CD14-positive monocyte (primary cell): Measurements from ENCODE around the gene NOD2. TPM values are rescaled to one million over a fixed set of nuclear protein-coding genes. Genes with fewer than 3 reads are reported as not detected.

Experiments used
- DNase-seq, 3 donors: peaks; one replicate each; pipeline ENCODE4 v3.0.0-alpha.2; 2011 to 2022
- H2AFZ ChIP-seq: 2 replicates; pipeline ENCODE4 v1.6.0; 2012; ENCODE audit warnings: mild to moderate bottlenecking, low read depth, low read length, inconsistent platforms; ENCODE audit not compliant: insufficient read depth, poor library complexity, severe bottlenecking
- H3K27ac ChIP-seq, 2 donors: 1 replicate in 1 of 2; 2 replicates in 1 of 2; pipeline ENCODE4 v1.5.1; 2012 to 2013; ENCODE audit warnings: low read length in 2 of 2, control low read depth in 1 of 2, inconsistent platforms in 1 of 2, low read depth in 1 of 2, mild to moderate bottlenecking in 1 of 2
- H3K27me3 ChIP-seq, 2 donors: one replicate each; pipeline versions ENCODE4 v1.6.0 to v1.6.1; 2011 to 2013; ENCODE audit warnings: low read length in 2 of 2; ENCODE audit not compliant: control insufficient read depth in 2 of 2, insufficient read depth in 2 of 2
- H3K36me3 ChIP-seq, 2 donors: replicated peaks in 1 of 2; 1 replicate in 1 of 2; 2 replicates in 1 of 2; pipeline versions ENCODE4 v1.5.1 to v1.6.1; 2012 to 2013; ENCODE audit warnings: low read length in 2 of 2, control low read depth in 1 of 2, inconsistent platforms in 1 of 2, mild to moderate bottlenecking in 1 of 2; ENCODE audit not compliant: insufficient read depth in 2 of 2, control insufficient read depth in 1 of 2
- H3K4me1 ChIP-seq, 2 donors: 1 replicate in 1 of 2; 2 replicates in 1 of 2; pipeline versions ENCODE4 v1.5.1 to v1.6.1; 2012 to 2013; ENCODE audit warnings: low read length in 2 of 2, control low read depth in 1 of 2, inconsistent platforms in 1 of 2, mild to moderate bottlenecking in 1 of 2, moderate library complexity in 1 of 2; ENCODE audit not compliant: insufficient read depth in 2 of 2, control insufficient read depth in 1 of 2
- H3K4me2 ChIP-seq: replicated peaks from 2 replicates; pipeline ENCODE3; 2012; ENCODE audit warnings: low read length, moderate library complexity, mild to moderate bottlenecking; ENCODE audit not compliant: poor library complexity, severe bottlenecking; ENCODE audit errors: extremely low read depth
- H3K4me3 ChIP-seq, 3 experiments: fragments of 200-600 bp in 1 of 3; sonication (generic) in 1 of 3; replicated peaks in 1 of 3; 1 replicate in 2 of 3; 2 replicates in 1 of 3; pipeline ENCODE4 v1.5.1; 2011 to 2013; ENCODE audit warnings: low read length in 3 of 3, mild to moderate bottlenecking in 3 of 3, control low read depth in 2 of 3, low read depth in 2 of 3, inconsistent platforms in 1 of 3, moderate library complexity in 1 of 3
- H3K79me2 ChIP-seq: 2 replicates; pipeline ENCODE4 v1.6.0; 2012; ENCODE audit warnings: mild to moderate bottlenecking, control low read depth, inconsistent platforms, low read length, moderate library complexity; ENCODE audit not compliant: insufficient read depth
- H3K9ac ChIP-seq: 2 replicates; pipeline ENCODE4 v1.6.0; 2017; ENCODE audit warnings: low read length, mild to moderate bottlenecking; ENCODE audit not compliant: insufficient read depth, poor library complexity, severe bottlenecking
- H3K9me3 ChIP-seq, 2 donors: replicated peaks in 1 of 2; 1 replicate in 1 of 2; 2 replicates in 1 of 2; pipeline versions ENCODE4 v1.5.1 to v1.6.1; 2012 to 2013; ENCODE audit warnings: low read length in 2 of 2, control low read depth in 1 of 2; ENCODE audit not compliant: control insufficient read depth in 1 of 2, insufficient read depth in 1 of 2
- H4K20me1 ChIP-seq: 2 replicates; pipeline ENCODE4 v1.6.0; 2012; ENCODE audit warnings: mild to moderate bottlenecking, low read length, control low read depth, moderate library complexity; ENCODE audit not compliant: insufficient read depth
- H3K27ac Mint-ChIP-seq, 7 donors: one replicate each; pipeline ENCODE4 v1.8.0; 2020; ENCODE audit warnings: mild to moderate bottlenecking in 7 of 7, mixed read lengths in 7 of 7, moderate library complexity in 6 of 7, inconsistent platforms in 2 of 7
- H3K27me3 Mint-ChIP-seq, 3 donors: one replicate each; pipeline ENCODE4 v1.8.0; 2021 to 2022; ENCODE audit warnings: low read depth in 3 of 3, mild to moderate bottlenecking in 3 of 3, mixed read lengths in 3 of 3, moderate library complexity in 3 of 3, inconsistent platforms in 1 of 3
- H3K36me3 Mint-ChIP-seq, 2 donors: one replicate each; pipeline ENCODE4 v1.8.0; 2020; ENCODE audit warnings: mixed read lengths in 2 of 2, inconsistent platforms in 1 of 2, mild to moderate bottlenecking in 1 of 2
- H3K4me1 Mint-ChIP-seq: one replicate; pipeline ENCODE4 v1.8.0; 2020; ENCODE audit warnings: mild to moderate bottlenecking, mixed read lengths
- H3K4me3 Mint-ChIP-seq, 2 donors: one replicate each; pipeline ENCODE4 v1.8.0; 2020; ENCODE audit warnings: mild to moderate bottlenecking in 2 of 2, mixed read lengths in 2 of 2, moderate library complexity in 1 of 2
- H3K9me3 Mint-ChIP-seq, 7 donors: one replicate each; pipeline ENCODE4 v1.8.0; 2020 to 2022; ENCODE audit warnings: mixed read lengths in 7 of 7, mild to moderate bottlenecking in 6 of 7, moderate library complexity in 6 of 7, inconsistent platforms in 2 of 7
- WGBS: methylation state at CpG from one replicate; pipeline ENCODE4 v1.1.5; 2013; ENCODE audit warnings: missing lambda C conversion rate; ENCODE audit not compliant: insufficient coverage; 5-methylcytosine and 5-hydroxymethylcytosine counted together
- intact Hi-C, 2 donors: fragments of 100-400 bp; cut with micrococcal nuclease; formaldehyde crosslinking; loops; one replicate each; pipeline versions ENCODE4 v1.15.0 to v1.15.1; 2023
- polyA plus RNA-seq, 3 donors: library from polyadenylated mRNA; depleted of rRNA in 1 of 3; unstranded in 2 of 3; stranded (reverse) in 1 of 3; fragments of 300-500 nt in 2 of 3; fragments of >200 nt in 1 of 3; fragmentation: Illumina TruSeq in 2 of 3; gene quantifications; 1 replicate in 2 of 3; 2 replicates in 1 of 3; pipeline ENCODE4 v1.2.3, GENCODE V29; 2012 to 2021
- TF ChIP-seq, protein P1 (sequence below): fragments of 200-600 bp; IDR thresholded peaks from one replicate; pipeline ENCODE4 v1.8.0; 2022; ENCODE audit warnings: antibody characterized with exemption, mild to moderate bottlenecking

The NOD2 gene
- polyA plus RNA-seq, 3 donors = 18.5 to 83.3 (median 29.7) TPM

DNA sequence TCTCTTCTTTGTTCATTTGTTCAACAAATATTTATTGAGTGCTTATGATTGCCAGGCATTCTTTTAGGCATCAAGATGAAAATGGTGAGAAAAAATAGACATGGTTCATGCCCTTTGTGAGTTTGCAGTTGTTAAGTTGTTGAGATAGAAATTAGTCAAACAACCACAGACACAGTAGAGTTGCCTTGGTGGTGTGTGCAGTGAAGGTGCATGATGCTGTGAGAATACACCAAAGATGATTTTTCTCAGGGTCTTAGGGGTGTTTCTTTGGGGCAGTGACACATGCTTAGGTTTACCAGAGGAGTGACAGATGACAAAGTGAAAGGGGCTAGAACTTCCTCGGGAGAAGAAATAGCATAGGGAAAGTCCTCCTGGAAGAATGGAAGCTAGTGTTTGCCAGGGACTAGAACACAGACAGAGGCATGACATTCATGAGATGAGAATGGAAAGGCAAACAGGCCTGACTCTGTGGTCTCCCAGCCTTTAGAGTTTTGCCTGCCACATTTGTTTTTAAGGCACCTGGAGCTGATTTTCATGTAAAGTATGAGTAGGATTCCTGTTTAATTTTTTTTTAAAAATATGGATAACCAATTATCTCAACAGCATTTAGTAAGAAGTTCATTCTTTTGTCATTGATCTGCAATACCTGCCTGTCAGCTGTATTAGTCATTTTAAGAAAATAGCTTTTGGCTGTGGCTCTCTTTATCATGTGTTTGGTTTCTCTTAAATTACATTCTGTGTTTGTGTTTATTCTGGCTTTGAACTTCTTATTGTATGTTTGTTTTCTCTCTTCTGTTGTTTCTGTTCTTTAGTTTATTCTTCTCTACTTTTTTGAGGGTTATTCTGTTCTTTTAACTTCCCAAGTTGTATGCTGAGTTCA, 85.1 kb downstream of the NOD2 start:
- TF ChIP-seq, protein P1, sequence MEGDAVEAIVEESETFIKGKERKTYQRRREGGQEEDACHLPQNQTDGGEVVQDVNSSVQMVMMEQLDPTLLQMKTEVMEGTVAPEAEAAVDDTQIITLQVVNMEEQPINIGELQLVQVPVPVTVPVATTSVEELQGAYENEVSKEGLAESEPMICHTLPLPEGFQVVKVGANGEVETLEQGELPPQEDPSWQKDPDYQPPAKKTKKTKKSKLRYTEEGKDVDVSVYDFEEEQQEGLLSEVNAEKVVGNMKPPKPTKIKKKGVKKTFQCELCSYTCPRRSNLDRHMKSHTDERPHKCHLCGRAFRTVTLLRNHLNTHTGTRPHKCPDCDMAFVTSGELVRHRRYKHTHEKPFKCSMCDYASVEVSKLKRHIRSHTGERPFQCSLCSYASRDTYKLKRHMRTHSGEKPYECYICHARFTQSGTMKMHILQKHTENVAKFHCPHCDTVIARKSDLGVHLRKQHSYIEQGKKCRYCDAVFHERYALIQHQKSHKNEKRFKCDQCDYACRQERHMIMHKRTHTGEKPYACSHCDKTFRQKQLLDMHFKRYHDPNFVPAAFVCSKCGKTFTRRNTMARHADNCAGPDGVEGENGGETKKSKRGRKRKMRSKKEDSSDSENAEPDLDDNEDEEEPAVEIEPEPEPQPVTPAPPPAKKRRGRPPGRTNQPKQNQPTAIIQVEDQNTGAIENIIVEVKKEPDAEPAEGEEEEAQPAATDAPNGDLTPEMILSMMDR = no peak
- Histone ChIP-seq H3K9ac (no peak overlapping the region), H3K36me3 (peaks cover 87 to 96% of the 10 kb centered on the region in 2 donors), H3K79me2 (peaks cover 14% of the 10 kb centered on the region), H3K27me3 (no peaks in the 10 kb centered on the region), H3K4me2 (no peak overlapping the region), H3K9me3 (no peaks in the 10 kb centered on the region), H2AFZ (no peak overlapping the region), H4K20me1 (peaks cover 57% of the 10 kb centered on the region), H3K4me3 (no peak overlapping the region), H3K27ac (no peak overlapping the region), H3K4me1 (no peaks in the 10 kb centered on the region)
- peaks cover 67 to 78% of the 10 kb centered on the region in 2 donors for H3K36me3 Mint-ChIP-seq
- peak overlapping the region in 2 of 7 donors; percentile 12 to 68 for H3K27ac Mint-ChIP-seq
- no peaks in the 10 kb centered on the region for H3K4me1 Mint-ChIP-seq
- 100% methylated on average over 1 of the region's 1 CpG for whole genome bisulfite sequencing
- no peaks in the 10 kb centered on the region for H3K27me3 Mint-ChIP-seq
- intact Hi-C loops = no loop called here
- no peak overlapping the region for H3K4me3 Mint-ChIP-seq
- H3K9me3 Mint-ChIP-seq = no peaks in the 10 kb centered on the region
- DNase-seq = no peak

DNA sequence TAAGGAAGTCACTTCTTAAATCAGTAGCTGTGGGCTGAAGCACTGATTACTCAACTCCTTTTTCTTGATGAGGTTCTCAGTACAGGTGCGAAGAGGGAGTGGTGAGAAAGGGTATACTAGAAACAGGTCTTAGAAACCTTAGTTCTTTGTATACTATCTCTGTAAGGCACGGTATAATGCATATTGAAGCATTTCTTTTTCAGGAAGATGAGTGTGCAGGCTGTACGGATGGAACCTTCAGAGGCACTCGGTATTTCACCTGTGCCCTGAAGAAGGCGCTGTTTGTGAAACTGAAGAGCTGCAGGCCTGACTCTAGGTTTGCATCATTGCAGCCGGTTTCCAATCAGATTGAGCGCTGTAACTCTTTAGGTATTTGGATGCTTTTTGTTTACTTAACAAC, 87.6 kb downstream of the NOD2 start:
- H3K27ac ChIP-seq = no peak overlapping the region
- TF ChIP-seq, protein P1 = peak; percentile 22
- H4K20me1 ChIP-seq = peaks cover 32% of the 10 kb centered on the region
- H3K27ac Mint-ChIP-seq = peak overlapping the region in 1 of 7 donors; percentile 6
- H3K4me3 ChIP-seq = no peak overlapping the region
- H3K4me1 Mint-ChIP-seq = no peaks in the 10 kb centered on the region
- H3K27me3 Mint-ChIP-seq = no peaks in the 10 kb centered on the region
- H3K9me3 ChIP-seq = no peaks in the 10 kb centered on the region
- no peaks in the 10 kb centered on the region for H3K4me1 ChIP-seq
- H3K27me3 ChIP-seq = no peaks in the 10 kb centered on the region
- intact Hi-C loops = no loop called here
- no peaks in the 10 kb centered on the region for H3K9me3 Mint-ChIP-seq
- H3K36me3 Mint-ChIP-seq = peaks cover 73 to 89% of the 10 kb centered on the region in 2 donors
- WGBS = 100% methylated on average over 3 of the region's 7 CpGs
- H3K4me2 ChIP-seq = no peak overlapping the region
- H3K4me3 Mint-ChIP-seq = no peak overlapping the region
- no peak overlapping the region for H2AFZ ChIP-seq
- H3K9ac ChIP-seq = no peak overlapping the region
- H3K36me3 ChIP-seq = peaks cover 93 to 99% of the 10 kb centered on the region in 2 donors
- no peak for DNase-seq
- H3K79me2 ChIP-seq = no peaks in the 10 kb centered on the region
